GM18507 (cell line): Measurements from ENCODE around the gene DDX3X.

Experiments used
- DNase-seq: peaks from one replicate; pipeline ENCODE4 v3.0.0; 2011; ENCODE audit warnings: low read depth; ENCODE audit not compliant: insufficient read length; ENCODE audit errors: extremely low spot score
- FAIRE-seq: peaks from 2 replicates; lab custom pipeline; 2011; peaks lifted over from hg19 to GRCh38; lab: Jason Lieb, UNC

The DDX3X gene

DNA sequence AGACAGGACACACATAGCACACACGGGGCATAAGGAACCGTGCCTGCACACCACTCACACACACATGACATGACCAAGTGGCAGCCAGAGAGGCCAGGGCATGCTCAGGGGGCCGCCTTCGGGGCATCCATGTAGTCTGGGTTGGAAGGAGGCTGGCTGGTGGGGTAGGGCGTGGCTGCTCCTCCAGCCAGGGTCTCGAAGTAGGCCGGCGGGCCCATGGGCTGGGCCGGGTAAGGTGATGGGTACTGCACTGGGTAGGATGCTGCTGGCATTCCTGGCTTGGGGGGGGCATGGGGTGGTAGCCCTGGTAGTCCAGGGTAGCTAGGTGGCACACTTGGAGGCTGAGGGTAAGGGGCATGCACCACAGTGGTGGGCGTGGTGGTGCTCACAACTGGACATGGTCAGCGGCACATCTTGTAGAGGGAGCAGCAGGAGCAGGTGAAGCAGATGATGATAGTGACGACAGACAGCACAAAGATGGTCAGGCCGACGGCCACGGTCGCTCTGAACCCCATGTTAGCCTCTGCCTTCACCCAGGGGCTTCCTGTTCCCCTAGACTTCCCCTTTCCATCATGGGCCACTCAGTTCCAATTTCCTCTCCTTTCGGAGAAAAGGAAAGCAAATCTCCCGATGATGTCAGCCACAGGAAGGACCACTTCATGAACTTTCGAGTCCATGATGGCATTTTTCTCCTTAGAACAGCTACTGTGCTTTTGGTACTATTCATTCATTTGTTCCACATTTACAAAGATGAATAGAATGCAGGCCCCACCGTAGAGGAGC lies 10.9 kb upstream of the DDX3X start:
- DNase-seq (no peak), FAIRE-seq (no peak)

DNA sequence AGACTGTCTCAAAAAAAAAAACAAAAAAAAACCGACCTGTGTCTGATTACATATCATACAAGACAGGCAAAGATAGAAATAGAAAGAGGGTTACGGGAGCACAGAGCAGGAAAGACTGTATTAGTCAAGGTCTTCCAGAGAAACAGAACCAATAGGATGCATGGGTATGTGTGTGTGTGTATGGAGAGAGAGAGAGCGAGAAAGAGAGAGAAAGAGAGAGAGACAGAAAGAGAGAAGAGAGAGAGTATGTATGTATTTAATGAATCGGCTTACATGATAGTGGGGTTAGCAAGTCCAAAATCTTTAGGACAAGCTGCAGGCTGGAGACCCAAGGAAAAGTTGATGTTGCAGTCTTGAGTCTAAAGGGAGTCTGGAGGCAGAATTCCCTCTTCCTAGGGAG lies 7.5 kb upstream of the DDX3X start:
- DNase-seq, result no peak
- no peak for FAIRE-seq

DNA sequence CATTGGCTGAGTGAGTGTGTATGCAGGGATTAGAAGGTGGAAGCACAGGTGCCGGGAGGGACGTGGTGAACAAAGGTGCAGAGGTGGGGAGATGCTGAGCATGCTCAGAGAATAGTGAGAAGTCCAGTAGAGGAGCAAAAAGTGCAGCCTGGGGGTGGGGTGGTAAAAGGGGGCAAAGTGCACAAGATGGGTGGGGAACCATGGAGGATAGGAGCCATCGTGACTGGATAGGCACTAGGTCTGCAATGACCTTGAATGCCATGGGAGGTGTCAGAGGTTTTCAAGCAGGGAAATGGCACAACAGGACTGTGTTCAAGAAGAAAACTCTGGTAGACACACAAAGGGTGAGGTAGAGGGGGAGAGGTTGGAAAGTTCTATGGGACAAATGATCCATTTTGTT lies 6.6 kb upstream of the DDX3X start:
- no peak for DNase-seq
- FAIRE-seq, result no peak

GRCh38 chrX:41329101-41329500 lies 4.9 kb upstream of the DDX3X start:
- no peak for FAIRE-seq

DNA sequence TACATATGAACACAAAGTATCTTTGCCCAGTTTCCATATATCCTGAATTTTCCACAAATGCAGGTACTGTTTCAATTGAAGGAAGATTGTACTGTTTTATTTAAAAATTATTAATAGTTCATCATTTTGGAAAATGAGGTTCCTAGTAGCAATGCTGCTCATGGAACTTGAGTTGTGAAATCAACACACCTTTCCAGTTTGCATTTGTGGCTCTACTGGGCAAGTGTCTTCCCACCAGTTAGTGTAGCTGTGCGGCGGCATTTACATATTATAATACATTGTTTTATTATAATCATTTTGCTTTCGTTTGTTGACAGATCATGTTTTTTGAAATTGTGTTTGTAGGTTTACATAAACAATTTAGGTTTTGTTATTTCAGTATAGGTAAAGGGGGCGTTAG lies 2.0 kb upstream of the DDX3X start:
- FAIRE-seq (no peak), DNase-seq (no peak)

More at GRCh38 chrX:41329101-41329500, 4.9 kb upstream of the DDX3X start:
- no peak for DNase-seq

GRCh38 chrX:41332408-41333002 lies 1.5 kb upstream of the DDX3X start:
- no peak for FAIRE-seq
- no peak for DNase-seq

GRCh38 chrX:41333003-41333743 lies 789 bp upstream of the DDX3X start:
- FAIRE-seq, result peak; percentile 94
- peak; percentile 43 for DNase-seq

DNA sequence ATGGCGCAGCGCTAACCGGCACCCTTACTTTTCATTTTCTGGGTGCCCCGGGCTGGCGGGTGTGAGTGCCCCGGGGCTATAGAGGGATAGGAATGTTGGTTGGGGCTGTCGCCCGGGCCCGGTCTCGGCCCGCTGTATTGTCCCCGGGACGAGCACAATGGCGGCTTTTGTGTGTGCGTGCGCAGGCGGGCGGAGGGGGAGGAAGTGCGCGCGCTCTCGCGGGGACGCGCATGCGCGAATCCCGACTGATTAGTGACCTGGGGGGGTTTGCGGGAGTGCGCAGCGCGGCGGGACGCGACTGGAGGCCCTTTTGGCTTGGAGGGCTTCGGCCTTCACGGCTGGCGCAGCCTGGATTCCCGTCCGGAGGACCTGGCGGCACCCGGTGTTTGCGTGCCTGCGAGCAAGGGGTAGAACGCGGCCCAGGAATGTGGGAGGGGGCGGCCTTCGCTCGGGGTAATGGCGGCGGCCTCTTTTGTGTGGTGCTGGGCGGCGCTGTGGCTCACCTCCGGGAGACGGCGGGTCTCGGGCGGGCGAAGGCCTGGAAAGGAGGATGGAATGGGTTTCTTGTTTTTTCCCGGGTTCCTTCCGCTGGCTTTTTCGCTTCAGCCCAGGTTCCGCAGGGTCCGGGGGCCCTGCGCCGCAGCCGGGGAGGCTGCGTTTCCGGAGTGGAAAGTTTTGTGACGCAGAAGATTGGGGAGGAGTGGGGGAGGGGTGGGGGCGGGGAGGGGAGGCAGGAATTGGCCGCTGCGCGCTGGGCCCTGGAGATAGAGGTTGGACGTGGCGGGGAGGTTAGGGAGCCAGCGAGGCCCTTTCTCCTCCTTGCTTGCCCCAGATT lies 618 bp downstream of the DDX3X start:
- FAIRE-seq, result peak; percentile 49
- peak; percentile 44 for DNase-seq

DNA sequence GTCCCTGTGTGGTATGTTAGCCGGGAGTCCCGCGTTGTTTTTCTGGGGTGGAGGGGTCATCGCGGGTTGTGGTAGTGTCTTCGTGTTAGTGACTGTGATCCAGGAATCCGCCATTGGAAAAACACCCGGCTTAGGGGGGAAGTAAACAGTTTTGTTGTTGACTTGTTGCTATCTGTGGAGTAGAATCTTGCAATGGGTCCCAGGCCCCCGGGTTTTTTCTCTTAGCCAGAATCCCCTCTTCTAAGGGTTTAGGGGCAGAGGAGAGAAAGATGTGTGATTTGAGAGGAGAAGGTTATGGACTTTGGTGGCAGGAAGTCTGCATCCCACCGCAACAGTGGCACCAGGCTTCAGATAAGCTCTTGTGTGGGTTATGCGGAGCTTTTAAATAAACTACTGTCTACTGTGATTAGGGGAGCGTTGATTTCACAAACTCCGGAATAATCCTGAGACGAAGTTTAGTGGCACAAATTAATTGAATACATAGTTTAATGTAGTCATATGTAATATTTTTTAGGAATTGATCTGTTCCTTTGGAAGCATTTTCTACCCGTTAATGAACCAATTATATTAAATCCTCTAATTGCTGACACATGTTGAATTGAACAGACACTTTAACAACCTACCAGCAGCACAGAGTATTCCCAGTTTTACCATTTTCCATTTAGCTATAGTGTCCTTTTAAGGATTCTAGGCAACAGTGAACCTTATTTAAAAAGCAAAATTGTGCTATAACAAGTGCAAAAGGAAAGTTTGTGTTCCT lies 1.4 kb downstream of the DDX3X start:
- no peak for FAIRE-seq
- DNase-seq, result no peak

GRCh38 chrX:41335958-41336331 lies 2.0 kb downstream of the DDX3X start:
- FAIRE-seq (no peak), DNase-seq (no peak)

- FAIRE-seq (no peak), DNase-seq (no peak)
Observed at GRCh38 chrX:41336447-41336846, 2.5 kb downstream of the DDX3X start.

DNA sequence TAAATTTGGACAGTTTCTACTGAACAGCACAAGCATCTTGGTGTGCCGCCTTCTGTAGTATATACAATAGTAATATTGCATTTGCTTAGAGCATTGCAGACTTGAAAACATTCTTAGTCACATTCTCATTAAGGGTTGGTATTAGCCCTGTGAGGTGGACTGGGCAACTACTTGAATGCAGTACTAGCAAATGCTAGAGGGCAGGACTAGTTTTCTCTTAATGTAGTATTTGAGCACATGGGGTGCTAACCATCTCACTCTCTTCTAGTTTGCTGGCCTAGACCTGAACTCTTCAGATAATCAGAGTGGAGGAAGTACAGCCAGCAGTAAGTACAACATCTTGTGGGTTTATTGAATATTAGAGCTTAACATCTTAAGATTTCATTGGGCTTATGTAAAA lies 3.2 kb downstream of the DDX3X start:
- no peak for FAIRE-seq
- DNase-seq, result no peak

GRCh38 chrX:41338436-41338835 lies 4.5 kb downstream of the DDX3X start:
- DNase-seq (no peak), FAIRE-seq (no peak)

DNA sequence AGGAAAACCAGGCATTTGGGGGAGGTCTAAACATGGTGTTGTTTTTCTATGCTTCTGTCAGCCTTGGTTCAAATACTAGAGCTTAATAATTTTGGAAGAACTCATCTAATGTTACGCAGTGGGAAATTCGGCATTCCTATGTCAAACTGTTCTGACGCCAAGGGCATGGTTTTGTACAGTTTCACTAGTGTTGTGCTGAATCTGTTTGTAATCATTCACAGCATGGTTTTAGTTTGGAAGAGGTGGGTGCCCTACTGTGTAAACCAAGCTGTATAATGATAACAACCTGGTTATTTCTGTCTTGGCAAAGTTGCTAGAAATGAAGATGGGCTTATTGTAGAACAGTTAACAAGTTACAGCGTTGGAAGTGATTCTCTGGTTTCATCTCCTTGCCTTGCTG lies 5.2 kb downstream of the DDX3X start:
- no peak for FAIRE-seq

DNA sequence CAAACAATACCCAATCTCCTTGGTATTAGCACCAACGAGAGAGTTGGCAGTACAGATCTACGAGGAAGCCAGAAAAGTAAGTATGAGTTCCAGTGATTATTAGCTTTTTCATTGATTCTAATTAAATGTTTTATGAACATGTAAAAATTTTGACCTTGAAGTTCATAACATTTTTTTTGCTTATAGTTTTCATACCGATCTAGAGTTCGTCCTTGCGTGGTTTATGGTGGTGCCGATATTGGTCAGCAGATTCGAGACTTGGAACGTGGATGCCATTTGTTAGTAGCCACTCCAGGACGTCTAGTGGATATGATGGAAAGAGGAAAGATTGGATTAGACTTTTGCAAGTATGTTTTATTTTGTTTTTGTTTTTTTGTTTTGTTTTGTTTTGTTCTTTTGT lies 10.1 kb downstream of the DDX3X start:
- no peak for DNase-seq
- FAIRE-seq, result no peak

More for the DNA sequence above, 5.2 kb downstream of the DDX3X start:
- DNase-seq, result no peak

GRCh38 chrX:41347186-41347585 lies 13.2 kb downstream of the DDX3X start:
- no peak for DNase-seq
- no peak for FAIRE-seq

DNA sequence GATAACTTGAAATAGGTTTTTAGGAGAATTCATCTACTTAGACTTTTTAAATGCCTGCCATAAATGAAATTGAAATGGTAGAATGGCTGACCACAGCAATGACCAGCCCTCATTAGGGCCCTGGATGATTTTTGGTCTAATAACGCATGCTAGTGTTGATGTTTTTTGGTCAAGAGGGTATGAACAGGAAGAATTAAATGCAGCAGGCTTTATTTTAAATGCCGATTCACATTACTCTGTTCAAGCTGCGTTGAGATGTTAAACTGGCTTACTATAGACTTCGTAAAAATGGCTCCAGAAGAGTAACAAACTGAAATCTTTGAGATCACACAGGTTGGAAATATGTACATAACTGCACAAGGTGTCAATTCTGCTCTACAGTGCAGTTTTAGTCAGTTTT lies 14.6 kb downstream of the DDX3X start:
- FAIRE-seq, result no peak
- DNase-seq, result no peak

DNA sequence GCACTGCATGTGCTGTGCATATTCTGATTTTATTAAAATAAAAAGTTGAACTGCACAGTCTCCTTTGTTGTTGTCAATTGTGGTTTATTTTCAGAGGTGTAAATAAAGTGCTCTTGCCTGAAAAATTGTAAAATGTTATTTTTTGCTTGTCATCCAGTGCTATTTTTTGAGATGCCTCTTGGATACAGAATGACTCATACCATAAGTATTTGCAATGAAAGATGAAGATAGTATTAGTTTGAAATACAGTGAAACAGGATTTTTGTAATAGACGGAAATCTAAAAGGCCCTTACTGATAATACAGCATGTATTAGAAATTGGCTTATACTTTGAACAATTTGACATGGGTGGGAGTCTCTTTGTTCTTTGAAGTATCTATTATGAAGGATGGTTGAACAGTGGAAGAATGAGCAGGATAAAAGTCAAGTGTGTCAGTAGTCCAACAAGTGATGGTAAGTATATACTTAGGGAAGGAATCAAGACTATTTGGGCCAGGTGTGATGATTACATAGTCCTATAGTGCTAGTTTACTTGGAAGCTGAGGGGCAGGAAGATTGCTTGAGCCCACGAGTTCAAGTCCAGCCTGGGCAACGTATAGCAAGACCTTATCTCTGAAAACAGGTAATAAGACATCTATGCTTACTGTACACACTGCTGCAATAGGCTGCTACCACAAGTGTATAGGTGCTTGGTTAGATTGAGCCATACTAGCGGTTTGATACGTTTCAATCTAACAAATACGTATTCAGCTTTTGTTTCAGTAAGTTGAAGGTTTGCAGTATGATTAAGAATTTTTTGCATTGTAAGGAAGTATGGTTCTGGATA lies 16.4 kb downstream of the DDX3X start:
- FAIRE-seq (peak; percentile 59), DNase-seq (no peak)
